GM18907 (cell line): Measurements from ENCODE around the gene RP9.

ENCODE experiments used
- ATAC-seq: cut with Tn5 transposase; IDR thresholded peaks from one replicate; pipeline ENCODE4 v1.9.1; 2021; ENCODE audit warnings: mild to moderate bottlenecking, moderate library complexity; ENCODE audit not compliant: unreplicated experiment

Gene RP9, protein sequence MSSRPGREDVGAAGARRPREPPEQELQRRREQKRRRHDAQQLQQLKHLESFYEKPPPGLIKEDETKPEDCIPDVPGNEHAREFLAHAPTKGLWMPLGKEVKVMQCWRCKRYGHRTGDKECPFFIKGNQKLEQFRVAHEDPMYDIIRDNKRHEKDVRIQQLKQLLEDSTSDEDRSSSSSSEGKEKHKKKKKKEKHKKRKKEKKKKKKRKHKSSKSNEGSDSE

DNA sequence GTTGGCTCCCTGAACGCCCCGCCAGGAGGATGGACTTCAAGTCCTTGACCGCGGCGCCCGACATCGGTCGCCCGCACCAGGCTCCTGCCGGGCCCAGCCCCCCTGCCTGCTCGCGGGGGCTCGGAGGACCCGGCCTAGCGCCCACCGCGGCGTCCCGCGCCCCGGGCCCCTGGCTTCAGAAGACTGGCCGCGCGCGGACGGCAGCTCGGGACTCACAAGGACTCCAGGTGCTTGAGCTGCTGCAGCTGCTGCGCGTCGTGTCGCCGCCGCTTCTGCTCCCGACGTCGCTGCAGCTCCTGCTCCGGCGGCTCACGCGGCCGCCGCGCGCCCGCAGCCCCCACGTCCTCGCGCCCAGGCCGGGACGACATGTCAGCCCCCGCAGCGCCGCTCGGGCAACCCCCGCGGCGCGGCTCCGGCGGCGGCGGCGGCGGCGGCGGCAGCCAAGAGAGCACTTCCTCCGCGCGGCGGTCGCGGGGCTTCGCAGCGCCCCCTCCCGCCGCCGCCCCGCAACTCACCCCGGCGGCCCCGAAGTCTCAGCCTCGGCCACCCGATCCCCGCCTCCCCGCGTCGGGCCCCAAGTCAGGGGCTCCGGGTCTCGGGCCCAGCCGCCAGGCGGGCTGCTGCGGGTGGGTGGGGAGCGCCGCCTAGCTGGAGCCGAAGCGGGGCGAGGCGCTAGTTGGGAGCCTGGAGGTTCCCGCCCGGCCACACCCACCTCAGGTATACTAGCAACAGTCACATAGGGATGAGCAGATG lies at the start of gene RP9:
Gene RP9, minus strand, starts transcription at position 400 of the 753 bp plus-strand sequence. Its CDS starts 32 bp downstream, at position 368.
- ATAC-seq: peak; percentile 88

DNA sequence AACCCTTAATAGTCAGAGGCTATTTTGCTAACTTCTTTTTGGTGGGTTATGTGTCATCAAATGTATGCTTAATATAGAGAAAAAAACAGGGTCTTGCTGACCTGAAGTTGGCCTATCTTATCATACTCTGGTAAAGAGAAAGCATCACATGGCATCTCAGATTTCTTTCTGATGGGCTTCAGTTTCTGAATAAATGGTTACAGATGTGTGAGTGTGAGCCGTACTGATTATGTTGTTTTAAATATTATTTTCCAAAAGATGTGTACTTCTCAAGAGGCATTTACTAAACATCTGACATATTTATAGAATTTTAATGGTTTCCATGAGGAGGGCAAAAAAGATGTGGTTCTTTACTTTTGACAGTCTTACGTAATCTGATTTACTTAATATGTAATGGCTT lies 48.6 kb upstream of the RP9 start:
- no peak for ATAC-seq

DNA sequence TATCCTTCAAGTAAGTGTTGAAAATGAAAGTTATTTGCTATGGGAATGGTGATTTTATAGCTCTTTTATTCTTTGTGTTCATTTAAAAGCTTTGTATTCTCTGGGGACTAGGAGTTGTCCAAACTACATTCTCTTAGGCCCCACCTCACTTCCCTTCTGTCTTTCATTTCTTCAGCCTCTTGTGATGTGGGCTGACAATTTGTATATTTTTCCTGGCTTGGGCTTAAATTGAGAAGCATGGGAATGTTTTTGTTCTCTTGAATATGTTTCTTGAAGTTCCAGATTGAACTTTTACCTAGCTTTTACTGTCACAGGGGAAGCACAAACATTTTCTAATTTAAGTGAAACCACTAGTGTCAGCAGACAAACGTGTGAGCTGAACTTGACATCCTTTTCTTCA lies 48.1 kb upstream of the RP9 start:
- ATAC-seq: no peak

DNA sequence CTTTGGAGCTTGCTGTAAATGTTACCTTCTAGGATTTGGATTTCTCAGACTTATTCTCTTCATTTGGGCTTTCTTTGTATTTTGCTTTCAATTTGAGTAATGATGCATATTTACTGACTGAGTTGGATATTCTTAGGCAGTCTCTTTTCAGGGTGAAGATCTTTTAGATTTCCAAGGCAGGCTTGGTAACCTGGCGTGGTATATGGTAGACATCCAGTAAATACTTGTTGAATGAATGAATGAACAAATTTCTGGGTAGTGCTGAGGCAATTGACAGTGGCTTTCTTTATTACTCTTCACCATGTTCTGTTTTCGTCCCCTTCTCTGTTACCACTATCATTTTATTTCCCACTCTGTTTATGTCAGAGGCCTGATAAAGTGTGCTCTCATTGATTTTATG lies 47.2 kb upstream of the RP9 start:
- no peak for ATAC-seq

DNA sequence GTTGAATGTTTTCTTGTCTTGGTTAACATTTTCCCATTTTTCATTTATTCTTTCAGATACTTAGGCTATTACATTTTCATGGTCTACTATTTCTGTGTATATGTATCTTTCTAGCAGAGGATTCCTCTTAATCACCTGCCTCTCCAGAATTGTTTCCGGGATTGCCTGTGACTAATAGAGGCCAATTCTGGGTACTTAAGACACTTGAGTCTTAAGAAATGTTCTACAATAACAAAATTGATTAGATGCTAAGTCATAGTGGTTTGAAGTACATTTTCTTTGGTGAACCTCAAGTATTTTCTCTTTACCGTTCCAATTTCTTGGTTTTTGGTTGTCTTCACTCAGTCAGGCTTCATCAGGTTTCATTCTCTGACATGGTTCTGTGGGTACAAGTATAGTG lies 46.6 kb upstream of the RP9 start:
- ATAC-seq: no peak

DNA sequence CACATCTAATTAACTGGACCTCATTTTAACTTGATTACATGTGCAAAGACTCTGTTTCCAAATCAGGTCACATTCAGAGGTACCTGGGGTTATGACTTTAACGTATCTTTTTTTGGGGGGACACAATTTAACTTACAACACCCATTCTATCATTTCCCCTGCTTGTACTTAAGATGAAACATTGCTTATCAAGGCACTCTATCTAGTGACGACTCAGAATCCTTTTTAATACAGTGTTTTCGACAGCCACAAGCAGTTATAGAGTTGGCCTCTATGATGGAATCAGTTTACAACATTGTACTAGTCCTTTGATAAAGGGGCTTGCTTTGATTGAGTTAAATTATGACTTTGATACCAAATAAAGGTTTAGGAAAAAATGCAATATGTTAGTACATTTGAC lies 42.9 kb upstream of the RP9 start:
- no peak for ATAC-seq

DNA sequence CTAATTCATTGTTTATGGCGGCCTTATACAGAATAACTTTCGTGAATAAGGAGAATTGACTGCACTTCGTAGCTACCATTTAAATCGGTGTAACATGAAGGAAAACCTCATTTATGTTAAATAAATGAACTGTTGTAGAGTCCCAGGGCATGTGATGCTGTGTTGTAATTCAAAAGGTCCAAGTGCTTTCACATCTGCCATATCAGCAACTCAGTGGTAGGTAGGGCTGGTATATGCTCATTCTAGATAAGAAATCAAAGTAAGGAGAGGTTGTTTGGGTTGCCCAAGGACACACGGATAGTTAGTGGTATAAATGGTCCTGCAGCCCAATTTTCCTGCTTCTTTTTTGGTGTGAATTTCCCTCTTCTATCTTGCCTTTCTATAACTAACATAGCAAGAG lies 36.0 kb upstream of the RP9 start:
- no peak for ATAC-seq

DNA sequence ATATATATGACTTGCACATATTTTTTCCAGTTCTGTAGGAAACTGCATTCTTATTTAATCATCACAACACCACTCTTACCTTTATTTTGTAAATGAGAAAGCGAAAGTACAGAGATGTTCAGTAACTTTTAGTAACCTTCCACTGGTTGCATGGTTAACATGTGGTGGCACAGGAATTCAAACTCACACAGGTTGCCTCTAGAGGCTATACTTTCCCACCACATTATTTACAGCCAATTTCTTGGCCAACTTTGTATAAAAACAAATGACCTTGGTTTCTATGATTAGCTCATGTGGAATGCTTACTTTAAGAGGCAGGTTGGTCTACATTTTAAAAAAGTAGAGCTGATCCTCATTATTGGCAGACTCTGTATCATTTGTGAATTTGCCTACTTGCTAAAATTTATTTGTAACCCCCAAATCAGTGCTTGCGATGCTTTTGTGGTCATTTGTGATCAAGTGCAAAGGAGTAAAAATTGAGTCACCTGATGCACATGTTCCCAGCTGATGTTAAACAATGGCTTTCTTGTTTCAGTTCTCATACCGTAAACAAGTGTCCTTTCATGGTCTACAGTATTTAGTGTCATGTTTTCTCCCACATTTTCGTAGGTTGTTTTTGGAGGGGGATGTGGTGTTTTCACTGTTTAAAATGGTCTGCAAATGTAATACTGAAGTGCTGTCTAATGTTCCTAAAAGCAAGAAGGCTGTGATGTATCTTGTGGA lies 35.0 kb upstream of the RP9 start:
- peak; percentile 61 for ATAC-seq

DNA sequence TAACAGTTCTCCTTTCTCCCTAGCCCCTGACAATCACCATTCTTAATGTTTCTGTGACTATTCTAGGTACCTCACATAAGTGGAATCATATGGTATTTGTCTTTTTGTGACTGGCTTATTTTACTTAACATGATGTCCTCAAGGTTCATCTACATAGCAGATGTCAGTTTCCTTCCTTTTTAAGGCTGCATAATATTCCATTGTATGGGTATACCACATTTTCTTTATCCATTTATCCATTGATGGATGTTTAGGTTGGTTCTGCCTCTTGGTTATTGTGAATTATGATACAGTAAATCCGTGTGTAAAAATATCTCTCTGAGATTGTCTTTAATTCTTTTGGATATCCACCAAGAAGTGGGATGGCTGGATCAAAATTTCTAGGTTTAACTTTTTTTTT lies 33.4 kb upstream of the RP9 start:
- ATAC-seq: no peak

DNA sequence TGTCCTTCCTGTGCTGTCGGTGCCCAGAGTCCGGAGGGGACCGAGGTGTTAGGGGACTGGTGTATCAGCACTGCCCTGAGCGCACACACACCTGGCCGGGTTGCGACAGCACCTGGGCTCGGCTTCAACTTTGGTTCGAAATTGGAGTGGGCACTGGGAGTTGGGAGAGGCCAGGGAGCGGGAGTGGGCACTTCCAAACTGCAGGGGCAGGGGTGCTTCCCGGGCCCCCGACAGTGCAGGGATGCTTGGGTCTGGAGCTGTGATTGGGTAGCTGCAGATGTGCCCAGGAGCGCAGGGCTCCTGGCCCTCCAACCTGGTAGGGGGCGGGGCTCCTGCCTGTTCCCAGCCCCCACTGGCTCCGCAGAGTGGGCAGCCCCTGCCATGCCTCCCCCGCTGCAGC lies 27.9 kb upstream of the RP9 start:
- no peak for ATAC-seq

DNA sequence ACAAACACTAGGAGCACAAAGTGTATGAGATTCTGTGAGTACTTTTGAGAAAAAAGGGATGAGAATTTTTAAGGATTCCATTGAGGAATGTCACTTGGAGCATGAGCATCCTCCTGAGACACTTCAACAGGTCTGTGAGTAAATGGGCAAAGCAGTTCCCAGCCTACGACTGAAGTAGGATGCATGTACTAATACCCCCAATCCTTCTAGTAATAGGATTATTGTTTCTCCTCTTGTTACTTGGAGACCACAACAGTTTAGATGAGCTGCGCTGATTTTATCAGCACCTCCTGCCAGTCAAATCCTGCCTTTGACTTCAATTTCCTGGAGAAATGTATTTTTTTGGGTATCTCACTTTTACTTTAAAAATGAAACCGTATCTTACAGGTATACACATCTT lies 21.0 kb upstream of the RP9 start:
- ATAC-seq: no peak

DNA sequence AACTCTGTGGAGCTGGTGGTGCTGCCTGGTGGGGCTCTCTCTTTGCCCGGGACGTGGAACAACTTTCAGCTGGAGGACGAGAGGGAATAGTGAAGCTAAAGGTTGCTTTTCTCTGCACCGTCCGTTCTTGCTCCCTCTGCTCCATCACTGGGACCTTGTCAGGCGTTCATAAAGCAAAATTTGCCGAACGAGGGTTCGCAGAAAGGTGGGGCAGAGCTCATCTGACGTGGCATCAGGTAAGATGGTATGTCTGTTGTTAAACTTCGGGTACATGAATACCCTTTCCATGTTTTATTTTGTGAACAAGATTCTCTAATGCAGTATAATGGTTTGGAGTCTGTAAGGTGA lies 20.6 kb upstream of the RP9 start:
- ATAC-seq: no peak

DNA sequence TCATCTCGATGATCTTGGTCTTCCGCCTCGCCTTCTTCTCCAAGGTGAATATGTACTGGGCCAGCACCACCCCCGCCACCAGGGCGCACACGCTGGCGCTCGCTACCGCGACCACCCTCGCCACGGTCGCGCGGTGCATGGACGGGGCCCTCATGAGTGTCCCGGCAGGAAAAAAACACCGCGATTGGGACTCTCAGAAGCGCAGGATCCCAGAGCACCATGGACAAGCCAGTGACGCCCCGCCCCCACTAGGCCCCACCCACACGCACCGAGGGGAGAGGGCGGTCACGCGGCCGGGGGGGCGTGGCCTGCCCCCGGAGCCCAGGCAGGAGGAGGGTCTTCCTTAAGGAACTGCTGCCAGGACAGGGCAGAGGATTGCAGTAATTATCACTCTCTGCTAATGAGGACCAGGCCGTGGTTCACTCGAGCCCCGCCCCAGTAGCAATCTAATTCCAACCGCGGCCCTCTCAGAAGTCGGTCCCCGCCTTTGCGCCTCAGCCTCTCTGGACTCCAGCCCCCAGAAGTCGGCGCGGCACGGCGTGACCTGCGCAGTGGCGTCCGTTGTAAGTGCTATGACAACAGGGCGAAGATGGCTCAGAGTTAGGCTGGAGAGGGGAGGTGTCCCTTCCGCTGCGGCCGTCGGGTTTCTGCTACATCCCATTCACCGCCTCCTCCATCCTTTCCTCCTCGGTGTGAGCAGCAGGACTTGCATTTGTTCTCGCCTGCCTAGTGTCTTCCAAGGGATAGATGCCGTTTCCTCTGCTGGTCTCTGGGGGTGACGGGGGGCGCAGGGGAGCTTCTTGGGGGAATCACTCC lies 20.0 kb upstream of the RP9 start, which contains the start of gene BBS9:
Gene BBS9, plus strand, starts transcription at position 575 of the 816 bp plus-strand sequence. CDS start 16,689 bp downstream, outside the sequence.
- ATAC-seq: peak; percentile 100

DNA sequence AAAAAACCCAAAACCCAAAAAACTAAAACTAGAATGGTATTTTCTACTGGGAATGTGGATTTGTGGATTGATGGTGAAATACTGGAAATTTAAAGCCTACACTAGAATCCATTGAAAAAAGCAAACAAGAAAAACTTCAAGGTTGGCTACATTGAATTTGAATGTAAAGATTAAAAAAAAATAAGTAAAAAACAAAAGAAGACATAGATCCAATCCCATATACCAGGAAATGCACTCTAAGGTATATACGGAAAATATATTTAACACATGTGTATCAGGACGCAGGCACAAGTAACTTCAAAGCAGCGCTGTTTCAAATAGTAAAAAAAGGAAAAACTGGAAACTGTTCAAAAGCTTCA lies 19.4 kb upstream of the RP9 start:
- ATAC-seq: no peak

DNA sequence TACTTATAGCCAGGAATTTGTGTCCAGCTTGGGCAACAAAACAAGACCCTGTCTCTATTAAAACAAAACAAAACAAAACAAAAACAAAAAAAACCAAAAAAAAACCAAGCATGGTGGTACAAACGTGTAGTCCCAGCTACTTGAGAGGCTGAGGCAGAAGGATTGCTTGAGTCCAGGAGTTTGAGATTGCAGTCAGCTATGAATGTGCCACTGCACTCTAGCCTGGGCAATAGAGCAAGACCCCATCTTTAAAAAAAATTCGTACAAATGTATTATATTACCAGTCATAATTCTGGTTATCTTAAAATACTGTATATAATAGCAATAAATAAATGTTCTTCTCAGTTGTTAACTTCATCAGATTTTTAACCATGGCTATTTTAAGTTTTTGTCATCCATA lies 17.9 kb upstream of the RP9 start:
- no peak for ATAC-seq

DNA sequence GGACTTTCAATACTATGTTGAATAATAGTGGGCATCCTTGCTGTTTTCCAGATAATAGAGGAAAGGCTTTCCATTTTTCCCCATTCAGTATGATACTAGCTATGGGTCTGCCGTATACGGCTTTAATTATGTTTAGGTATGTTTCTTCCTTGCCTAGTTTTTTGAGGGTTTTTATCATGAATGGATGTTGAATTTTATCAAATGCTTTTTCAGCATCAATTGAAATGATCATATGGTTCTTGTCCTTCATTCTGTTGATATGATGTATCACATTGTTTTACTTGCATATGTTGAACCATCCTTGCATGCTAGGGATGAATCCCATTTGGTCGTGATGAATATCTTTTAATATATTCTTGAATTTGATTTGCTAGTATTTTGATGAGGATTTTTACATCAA lies 9.2 kb upstream of the RP9 start:
- no peak for ATAC-seq

DNA sequence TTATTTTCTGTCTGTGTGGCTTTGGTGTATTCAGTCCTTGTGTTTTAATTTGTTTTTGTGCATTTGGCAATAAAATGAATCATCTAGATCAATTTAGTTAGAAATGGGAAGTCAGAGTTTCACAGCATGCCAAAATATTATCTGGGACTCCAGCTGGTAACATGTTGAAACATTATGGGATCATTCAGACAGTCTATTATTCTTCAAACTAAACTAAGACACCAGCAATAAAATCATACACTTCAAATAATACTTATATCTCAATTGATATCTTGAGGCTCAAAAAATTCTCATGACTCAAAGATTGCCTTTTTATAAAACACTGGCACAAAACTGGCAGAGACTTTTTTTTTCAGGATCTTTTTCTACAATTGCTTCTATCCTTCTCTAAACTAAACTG lies 5.8 kb upstream of the RP9 start:
- ATAC-seq: no peak

DNA sequence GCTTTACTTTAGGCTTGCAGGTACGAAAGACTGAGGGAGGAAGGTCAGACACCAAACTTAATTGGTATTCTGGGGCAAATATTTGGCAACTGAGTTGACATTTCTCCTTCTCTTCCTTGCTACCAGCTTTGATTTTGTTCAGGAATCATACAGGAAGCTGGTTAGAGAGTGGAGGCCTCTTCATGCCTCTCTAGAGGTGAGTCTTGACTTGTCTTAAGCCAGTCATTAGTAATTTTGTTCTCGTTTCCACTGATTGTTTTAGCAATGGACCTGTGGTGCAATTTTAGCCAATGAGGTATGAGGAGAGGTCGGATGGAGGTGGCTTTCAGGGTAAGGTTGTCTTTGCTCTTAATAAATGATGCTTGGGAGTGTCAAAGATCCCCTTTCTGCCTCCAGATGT lies 2.4 kb upstream of the RP9 start:
- ATAC-seq: no peak

DNA sequence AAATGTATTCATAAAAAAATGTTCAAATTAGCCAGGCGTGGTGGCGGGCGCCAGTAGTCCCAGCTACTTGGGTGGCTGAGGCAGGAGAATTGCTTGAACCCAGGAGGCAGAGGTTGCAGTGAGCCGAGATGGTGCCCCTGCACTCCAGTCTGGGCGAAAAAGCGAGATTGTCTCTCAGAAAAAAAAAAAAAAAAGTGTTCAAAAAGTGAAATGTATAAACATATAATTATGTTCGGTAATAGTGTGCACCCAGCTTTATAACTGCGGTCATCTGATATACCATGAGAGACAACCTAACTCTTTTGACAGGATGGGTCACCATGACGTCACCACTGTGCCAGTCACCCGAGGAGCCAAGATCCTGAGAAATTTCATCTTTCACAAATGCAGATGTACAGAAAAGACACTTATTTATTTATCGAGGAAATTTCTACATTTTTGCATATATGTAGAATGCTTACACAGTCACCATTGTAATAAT lies 594 bp upstream of the RP9 start:
- no peak for ATAC-seq

DNA sequence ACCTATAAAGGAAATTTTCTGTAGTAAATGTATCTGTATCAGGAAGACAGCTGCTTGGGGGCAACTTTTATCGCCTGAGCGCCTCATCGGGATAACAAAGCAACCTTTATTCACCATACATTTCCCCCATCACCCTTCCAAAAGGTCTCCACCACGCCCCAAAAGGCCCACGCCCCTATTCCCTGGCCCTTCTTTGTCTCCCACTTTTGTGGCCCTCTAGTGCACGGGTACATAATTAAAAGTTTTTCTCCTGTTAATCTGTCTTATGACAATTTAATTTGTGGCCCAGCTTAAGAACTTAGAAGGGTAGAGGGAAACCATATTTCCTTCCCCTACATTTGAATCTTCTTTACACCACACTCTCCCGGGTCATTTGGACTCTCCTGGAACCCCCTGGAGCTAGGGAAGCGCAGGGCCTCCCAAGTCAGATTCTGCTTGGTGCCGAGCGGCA lies 625 bp downstream of the RP9 start:
- peak; percentile 19 for ATAC-seq
